Measurements from ENCODE around the gene DCAKD.

- peak; percentile 98 for TF ChIP-seq POLR2A (IDR thresholded peaks at IDR 0.05; ENCODE audit: low read length)
- no peak for TF ChIP-seq GATA1 (IDR thresholded peaks at IDR 0.05; ENCODE audit: low read depth, low read length)
These were observed 9.6 kb upstream of the DCAKD start, which contains the start of gene NMT1 for GRCh38 chr17:45060797-45061605.

Measured in erythroblast (primary cell).